HFFc6 (cell line): ENCODE measurements around the gene SUGCT. TPM values are rescaled to one million over a fixed set of nuclear protein-coding genes. Genes with fewer than 3 reads are reported as not detected.
A peak's percentile ranks its signal among the peaks of the same experiment; 100 is the strongest.

ENCODE experiments used
- DNase-seq: peaks from one replicate; pipeline ENCODE4 v3.0.0-alpha.2; 2018
- H3K27ac Mint-ChIP-seq: 2 replicates; pipeline ENCODE4 v1.8.0; 2020; ENCODE audit warnings: mild to moderate bottlenecking, mixed read lengths
- H3K27me3 Mint-ChIP-seq: 2 replicates; pipeline ENCODE4 v1.8.0; 2021; ENCODE audit warnings: mild to moderate bottlenecking, moderate library complexity, mixed read lengths; ENCODE audit not compliant: insufficient read depth
- H3K36me3 Mint-ChIP-seq: 2 replicates; pipeline ENCODE4 v1.8.0; 2021; ENCODE audit warnings: low read depth, mixed read lengths
- H3K4me1 Mint-ChIP-seq: 2 replicates; pipeline ENCODE4 v1.8.0; 2020; ENCODE audit warnings: low read depth, mixed read lengths
- H3K4me3 Mint-ChIP-seq: 2 replicates; pipeline ENCODE4 v1.8.0; 2020; ENCODE audit warnings: mild to moderate bottlenecking, moderate library complexity, mixed read lengths
- H3K9me3 Mint-ChIP-seq: 2 replicates; pipeline ENCODE4 v1.8.0; 2020; ENCODE audit warnings: mild to moderate bottlenecking, mixed read lengths
- CTCF ChIP-seq: fragments of 200-600 bp; sonication (generic); IDR thresholded peaks from 2 replicates; pipeline ENCODE4 v1.5.0; 2021; ENCODE audit warnings: antibody characterized with exemption, mild to moderate bottlenecking
- total RNA-seq, 6 experiments: library from RNA; stranded (reverse); fragmentation: NEBNext Ultra II Directional; extraction: Animal tissue kit (Norgen Biotek cat#: 25700); gene quantifications; 2 replicates in 1 of 6; 3 replicates in 5 of 6; pipeline ENCODE4 v1.2.3, GENCODE V29; 2021

The SUGCT gene
- total RNA-seq, 6 experiments from 2014 or later, result 12.9 to 20.1 (median 17.1) TPM

GRCh38 chr7:40654171-40654570 lies 519.4 kb downstream of the SUGCT start:
- Mint-ChIP-seq H3K9me3 (peaks cover 4% of the 10 kb centered on the region; the same call in 1 of the 2 replicates), H3K4me3 (no peak overlapping the region), H3K36me3 (peaks cover 4% of the 10 kb centered on the region; the same call in 1 of the 2 replicates), H3K27ac (no peak overlapping the region), H3K4me1 (peaks cover 17% of the 10 kb centered on the region), H3K27me3 (no peaks in the 10 kb centered on the region; the same call in 1 of the 2 replicates)
- no peak for DNase-seq
- TF ChIP-seq CTCF, result no peak

GRCh38 chr7:40655426-40655825 lies 520.6 kb downstream of the SUGCT start:
- no peak for TF ChIP-seq CTCF
- no peak overlapping the region for H3K27ac Mint-ChIP-seq
- DNase-seq, result no peak
- no peak overlapping the region for H3K4me3 Mint-ChIP-seq
- H3K9me3 Mint-ChIP-seq, result peaks cover 4% of the 10 kb centered on the region; the same call in 1 of the 2 replicates
- H3K36me3 Mint-ChIP-seq, result peaks cover 4% of the 10 kb centered on the region; the same call in 1 of the 2 replicates
- no peaks in the 10 kb centered on the region; the same call in 1 of the 2 replicates for H3K27me3 Mint-ChIP-seq
- H3K4me1 Mint-ChIP-seq, result peaks cover 25% of the 10 kb centered on the region

GRCh38 chr7:40656349-40656748 lies 521.5 kb downstream of the SUGCT start:
- no peak for TF ChIP-seq CTCF
- Mint-ChIP-seq H3K9me3 (no peaks in the 10 kb centered on the region; the same call in 1 of the 2 replicates), H3K4me3 (no peak overlapping the region), H3K27ac (no peak overlapping the region), H3K4me1 (peaks cover 25% of the 10 kb centered on the region), H3K27me3 (no peaks in the 10 kb centered on the region; the same call in 1 of the 2 replicates), H3K36me3 (no peaks in the 10 kb centered on the region; the same call in 1 of the 2 replicates)
- no peak for DNase-seq

GRCh38 chr7:40658729-40659128 lies 523.9 kb downstream of the SUGCT start:
- Mint-ChIP-seq H3K4me1 (peaks cover 25% of the 10 kb centered on the region), H3K27me3 (no peaks in the 10 kb centered on the region), H3K36me3 (no peaks in the 10 kb centered on the region), H3K27ac (peak overlapping the region; percentile 78), H3K4me3 (no peak overlapping the region), H3K9me3 (no peaks in the 10 kb centered on the region)
- no peak for TF ChIP-seq CTCF
- DNase-seq, result peak; percentile 66

- TF ChIP-seq CTCF, result no peak
Measured at GRCh38 chr7:40659231-40659630, 524.4 kb downstream of the SUGCT start.

More at GRCh38 chr7:40659231-40659630, 524.4 kb downstream of the SUGCT start:
- H3K4me3 Mint-ChIP-seq, result no peak overlapping the region
- peak; percentile 11 for DNase-seq
- peak overlapping the region; percentile 78 for H3K27ac Mint-ChIP-seq
- H3K4me1 Mint-ChIP-seq, result peaks cover 25% of the 10 kb centered on the region
- H3K36me3 Mint-ChIP-seq, result no peaks in the 10 kb centered on the region
- no peaks in the 10 kb centered on the region for H3K9me3 Mint-ChIP-seq
- no peaks in the 10 kb centered on the region for H3K27me3 Mint-ChIP-seq
